ENCODE results near the gene CDH22.

The CDH22 gene

DNA sequence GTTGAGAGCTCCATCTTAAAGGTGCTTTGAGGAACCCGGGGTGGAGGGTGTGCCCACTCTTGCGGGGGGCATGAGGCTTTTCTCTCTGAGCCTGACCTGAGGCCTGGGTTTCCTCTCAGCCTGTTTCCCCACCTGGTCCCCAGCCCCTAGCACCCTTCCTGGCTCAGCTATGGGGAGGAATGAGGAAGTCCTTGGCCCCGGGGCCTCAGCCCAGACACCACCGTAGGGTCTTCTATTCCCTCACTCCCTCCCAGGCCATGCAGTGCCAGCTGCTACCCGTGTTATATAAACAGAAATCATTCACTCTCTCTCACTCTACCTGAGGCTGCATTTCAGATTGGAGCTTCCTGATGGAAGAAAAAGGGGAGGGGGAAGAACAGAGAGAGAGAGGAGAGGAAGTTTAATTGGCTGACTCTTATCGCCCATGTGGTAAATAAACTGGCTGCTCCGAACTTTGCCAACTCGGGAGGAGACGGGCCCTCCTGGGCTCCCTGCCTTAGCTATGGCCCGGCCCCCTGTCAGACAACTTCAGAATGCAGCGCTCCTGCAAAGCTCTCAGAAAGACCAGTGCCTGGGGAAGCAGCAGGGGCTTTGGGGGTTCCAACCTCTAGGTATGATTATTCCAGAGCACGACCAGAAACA is 2.8 kb downstream of the CDH22 start:
- H3K9me3 Mint-ChIP-seq: no peaks in the 10 kb centered on the region
- peaks cover 51% of the 10 kb centered on the region for H3K27me3 Mint-ChIP-seq (ENCODE audit: low read depth)
- H3K36me3 Mint-ChIP-seq (ENCODE audit: low read depth): no peaks in the 10 kb centered on the region
- H3K4me1 Mint-ChIP-seq (ENCODE audit: low read depth): peaks cover 5% of the 10 kb centered on the region
- no peak overlapping the region for H3K27ac Mint-ChIP-seq
- no peak overlapping the region for H3K4me3 Mint-ChIP-seq
- no peak for DNase-seq (ENCODE audit: low spot score)

DNA sequence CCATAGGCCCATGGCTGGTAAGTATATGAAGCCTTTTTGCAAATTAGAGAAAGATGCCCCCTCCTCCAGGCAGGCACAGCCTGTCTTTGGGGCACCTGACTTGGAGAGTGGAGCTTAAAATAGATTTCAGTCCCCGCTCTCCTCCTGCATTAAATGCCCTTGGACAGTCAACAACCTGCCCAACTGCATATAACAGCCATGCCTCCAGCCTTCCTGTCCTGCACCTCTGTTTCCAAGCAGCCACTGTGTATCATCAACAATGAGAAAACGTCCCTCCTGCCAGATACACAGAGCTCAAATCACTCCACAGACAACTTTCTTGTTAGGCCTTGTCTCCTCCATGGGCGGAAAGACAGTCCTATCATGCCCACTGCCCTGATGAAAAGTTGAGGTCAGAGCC is 3.4 kb downstream of the CDH22 start:
- H3K4me3 Mint-ChIP-seq: no peak overlapping the region
- no peaks in the 10 kb centered on the region for H3K36me3 Mint-ChIP-seq (ENCODE audit: low read depth)
- no peak overlapping the region for H3K27ac Mint-ChIP-seq
- no peaks in the 10 kb centered on the region for H3K9me3 Mint-ChIP-seq
- no peak for DNase-seq (ENCODE audit: low spot score)
- H3K4me1 Mint-ChIP-seq (ENCODE audit: low read depth): peaks cover 5% of the 10 kb centered on the region
- peaks cover 45% of the 10 kb centered on the region for H3K27me3 Mint-ChIP-seq (ENCODE audit: low read depth)

- peaks cover 5% of the 10 kb centered on the region for H3K4me1 Mint-ChIP-seq (ENCODE audit: low read depth)
- no peaks in the 10 kb centered on the region for H3K9me3 Mint-ChIP-seq
- H3K4me3 Mint-ChIP-seq: no peak overlapping the region
- H3K36me3 Mint-ChIP-seq (ENCODE audit: low read depth): no peaks in the 10 kb centered on the region
- peaks cover 40% of the 10 kb centered on the region for H3K27me3 Mint-ChIP-seq (ENCODE audit: low read depth)
- no peak for DNase-seq (ENCODE audit: low spot score)
- H3K27ac Mint-ChIP-seq: no peak overlapping the region
Measured at GRCh38 chr20:46304361-46304760, 3.9 kb downstream of the CDH22 start.

GRCh38 chr20:46303176-46303956 is 4.9 kb downstream of the CDH22 start:
- DNase-seq (ENCODE audit: low spot score): no peak
- H3K4me3 Mint-ChIP-seq: no peak overlapping the region
- H3K9me3 Mint-ChIP-seq: no peaks in the 10 kb centered on the region
- no peak overlapping the region for H3K27ac Mint-ChIP-seq
- peaks cover 35% of the 10 kb centered on the region for H3K27me3 Mint-ChIP-seq (ENCODE audit: low read depth)
- no peaks in the 10 kb centered on the region for H3K36me3 Mint-ChIP-seq (ENCODE audit: low read depth)
- peaks cover 3% of the 10 kb centered on the region for H3K4me1 Mint-ChIP-seq (ENCODE audit: low read depth)

DNA sequence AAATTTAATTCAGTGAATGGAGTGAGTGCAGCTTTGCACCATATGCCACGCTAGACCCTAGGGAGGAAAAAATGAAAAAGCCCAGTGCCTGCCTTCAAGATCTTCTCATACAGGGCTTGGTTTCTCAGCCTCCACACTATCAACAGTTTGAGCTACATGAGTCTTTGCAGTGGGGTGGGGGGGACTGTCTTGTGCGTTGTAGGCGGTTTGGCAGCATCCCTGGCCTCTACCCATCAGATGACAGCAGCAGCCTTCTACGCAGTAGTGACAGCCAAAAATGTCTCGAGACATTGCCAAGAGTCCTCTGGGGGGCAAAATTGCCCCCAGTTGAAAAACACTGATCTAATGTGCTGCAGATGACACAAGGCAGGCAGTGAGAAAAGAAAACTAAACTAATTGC is 6.2 kb downstream of the CDH22 start:
- Mint-ChIP-seq H3K4me3 (no peak overlapping the region), H3K9me3 (no peaks in the 10 kb centered on the region), H3K27ac (no peak overlapping the region), H3K4me1 (ENCODE audit: low read depth) (peaks cover 3% of the 10 kb centered on the region), H3K36me3 (ENCODE audit: low read depth) (no peaks in the 10 kb centered on the region), H3K27me3 (ENCODE audit: low read depth) (peaks cover 33% of the 10 kb centered on the region)
- no peak for DNase-seq (ENCODE audit: low spot score)

- Mint-ChIP-seq H3K4me3 (no peak overlapping the region), H3K4me1 (ENCODE audit: low read depth) (no peaks in the 10 kb centered on the region), H3K36me3 (ENCODE audit: low read depth) (no peaks in the 10 kb centered on the region), H3K27me3 (ENCODE audit: low read depth) (peaks cover 18% of the 10 kb centered on the region), H3K9me3 (no peaks in the 10 kb centered on the region), H3K27ac (no peak overlapping the region)
- DNase-seq (ENCODE audit: low spot score): no peak
Measured at GRCh38 chr20:46300281-46300680, 8.0 kb downstream of the CDH22 start.

- H3K27ac Mint-ChIP-seq: no peak overlapping the region
- H3K9me3 Mint-ChIP-seq: no peaks in the 10 kb centered on the region
- H3K27me3 Mint-ChIP-seq (ENCODE audit: low read depth): peaks cover 13% of the 10 kb centered on the region
- DNase-seq (ENCODE audit: low spot score): no peak
- H3K4me3 Mint-ChIP-seq: no peak overlapping the region
- H3K36me3 Mint-ChIP-seq (ENCODE audit: low read depth): no peaks in the 10 kb centered on the region
- no peaks in the 10 kb centered on the region for H3K4me1 Mint-ChIP-seq (ENCODE audit: low read depth)
Measured at GRCh38 chr20:46299078-46299477, 9.2 kb downstream of the CDH22 start.

DNA sequence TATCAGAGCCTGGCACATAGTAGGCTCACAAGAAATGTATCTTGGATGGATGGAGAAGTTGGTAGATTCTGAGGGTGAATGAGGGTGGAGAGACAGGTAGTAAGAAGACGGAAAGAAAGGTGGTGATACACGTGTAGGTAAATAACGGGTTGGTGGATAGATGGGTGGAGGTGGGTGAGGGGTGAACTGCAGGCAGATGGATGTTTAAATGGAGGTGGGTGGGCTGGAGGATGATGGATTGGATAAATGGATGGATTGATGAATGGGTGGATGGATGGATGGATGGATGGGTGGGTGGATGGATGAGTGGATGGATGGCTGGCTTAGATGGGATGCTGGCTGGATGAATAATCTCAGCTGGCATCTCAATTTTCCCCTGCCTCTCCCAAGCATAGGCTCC is 9.9 kb downstream of the CDH22 start:
- DNase-seq (ENCODE audit: low spot score): no peak
- Mint-ChIP-seq H3K27ac (no peak overlapping the region), H3K9me3 (no peaks in the 10 kb centered on the region), H3K27me3 (ENCODE audit: low read depth) (peaks cover 8% of the 10 kb centered on the region), H3K36me3 (ENCODE audit: low read depth) (no peaks in the 10 kb centered on the region), H3K4me3 (no peak overlapping the region), H3K4me1 (ENCODE audit: low read depth) (no peaks in the 10 kb centered on the region)

GRCh38 chr20:46296526-46297250 is 11.6 kb downstream of the CDH22 start:
- H3K4me3 Mint-ChIP-seq: no peak overlapping the region
- H3K4me1 Mint-ChIP-seq (ENCODE audit: low read depth): no peaks in the 10 kb centered on the region
- no peak for DNase-seq (ENCODE audit: low spot score)
- no peaks in the 10 kb centered on the region for H3K36me3 Mint-ChIP-seq (ENCODE audit: low read depth)
- H3K27me3 Mint-ChIP-seq (ENCODE audit: low read depth): peaks cover 8% of the 10 kb centered on the region
- no peaks in the 10 kb centered on the region for H3K9me3 Mint-ChIP-seq
- H3K27ac Mint-ChIP-seq: no peak overlapping the region

DNA sequence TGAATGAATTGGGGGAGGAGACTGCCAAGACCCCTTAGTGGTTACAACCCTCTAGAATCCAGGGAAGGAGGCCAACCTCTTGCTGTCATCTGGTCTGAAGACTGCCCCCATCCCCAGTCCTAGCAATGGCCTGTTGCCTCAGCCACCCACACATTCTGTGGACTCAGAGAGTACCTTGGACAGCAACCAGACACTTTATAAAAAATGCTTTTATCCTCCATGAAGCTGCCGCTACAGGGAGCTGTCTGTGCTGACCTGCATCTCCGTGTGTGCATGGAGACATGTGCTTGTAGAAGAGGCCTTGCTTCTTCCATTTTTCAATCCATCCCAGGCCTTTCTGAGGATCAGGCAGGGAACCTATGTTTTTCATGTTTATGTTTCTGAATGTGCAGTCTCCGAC is 15.2 kb downstream of the CDH22 start:
- Mint-ChIP-seq H3K27ac (no peak overlapping the region), H3K36me3 (ENCODE audit: low read depth) (no peaks in the 10 kb centered on the region), H3K4me1 (ENCODE audit: low read depth) (no peaks in the 10 kb centered on the region), H3K4me3 (no peak overlapping the region), H3K9me3 (no peaks in the 10 kb centered on the region), H3K27me3 (ENCODE audit: low read depth) (peaks cover 6% of the 10 kb centered on the region)
- DNase-seq (ENCODE audit: low spot score): no peak

DNA sequence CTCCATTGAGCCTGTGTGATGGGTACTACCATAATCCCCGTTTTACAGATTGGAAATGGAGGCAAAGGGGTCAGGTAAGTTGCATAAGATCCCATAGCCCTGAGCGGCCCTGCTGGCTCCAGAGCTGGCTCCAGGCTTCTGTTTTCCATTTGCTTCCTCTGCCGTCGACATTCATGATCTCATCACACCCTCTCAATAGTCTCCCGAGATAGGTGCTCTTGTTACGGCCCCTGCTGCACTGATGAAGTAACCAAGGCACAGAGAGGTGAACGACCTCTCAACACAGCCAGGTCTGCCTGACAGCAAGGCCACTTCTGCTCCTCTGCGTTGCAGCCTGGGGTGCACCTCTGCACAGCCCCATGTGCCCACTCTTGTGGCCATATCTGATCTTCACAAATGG is 16.9 kb downstream of the CDH22 start:
- H3K27ac Mint-ChIP-seq: no peak overlapping the region
- H3K4me1 Mint-ChIP-seq (ENCODE audit: low read depth): no peaks in the 10 kb centered on the region
- no peak overlapping the region for H3K4me3 Mint-ChIP-seq
- peaks cover 6% of the 10 kb centered on the region for H3K27me3 Mint-ChIP-seq (ENCODE audit: low read depth)
- H3K36me3 Mint-ChIP-seq (ENCODE audit: low read depth): no peaks in the 10 kb centered on the region
- DNase-seq (ENCODE audit: low spot score): no peak
- no peaks in the 10 kb centered on the region for H3K9me3 Mint-ChIP-seq

DNA sequence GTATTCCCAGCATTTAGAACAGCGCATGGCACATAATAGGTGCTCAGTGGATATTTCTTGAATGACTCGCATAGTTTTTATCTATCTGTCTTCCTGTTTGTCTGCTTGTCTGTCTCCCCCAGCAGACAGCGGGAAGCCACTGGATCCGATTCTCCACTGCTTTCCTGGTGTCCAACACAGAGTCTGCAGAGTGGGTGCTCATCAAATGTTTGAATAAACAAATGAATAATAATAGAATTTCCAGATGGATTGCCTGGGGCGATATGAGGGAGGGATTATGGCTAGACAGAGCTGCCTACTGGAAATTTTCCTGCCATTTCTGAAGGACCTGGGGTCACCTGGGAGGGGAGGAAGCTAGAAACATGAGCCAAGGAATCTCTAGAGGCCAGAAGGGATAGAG is 18.9 kb downstream of the CDH22 start:
- Mint-ChIP-seq H3K27me3 (ENCODE audit: low read depth) (peaks cover 2% of the 10 kb centered on the region), H3K4me1 (ENCODE audit: low read depth) (no peaks in the 10 kb centered on the region), H3K9me3 (no peaks in the 10 kb centered on the region), H3K27ac (no peak overlapping the region), H3K4me3 (no peak overlapping the region), H3K36me3 (ENCODE audit: low read depth) (no peaks in the 10 kb centered on the region)
- DNase-seq (ENCODE audit: low spot score): no peak

DNA sequence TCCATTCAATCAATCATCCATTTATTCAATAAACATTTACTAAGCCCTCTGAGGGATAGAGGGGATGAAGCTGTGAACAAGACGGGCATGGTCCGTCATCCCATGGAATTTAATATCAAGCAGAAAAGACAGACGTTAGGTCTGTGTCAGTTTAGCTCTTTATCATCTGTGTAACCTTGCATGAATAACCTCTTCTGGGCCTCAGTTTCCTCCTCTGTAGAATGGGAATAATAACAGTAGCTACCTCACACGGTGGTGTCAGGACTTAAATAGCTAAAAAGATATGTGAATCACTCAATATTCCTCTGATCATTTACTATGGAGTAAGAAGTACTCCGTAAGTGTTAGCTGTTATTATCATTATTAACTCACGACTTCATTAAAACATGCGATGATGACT is 21.3 kb downstream of the CDH22 start:
- Mint-ChIP-seq H3K4me1 (ENCODE audit: low read depth) (no peaks in the 10 kb centered on the region), H3K27ac (no peak overlapping the region), H3K9me3 (no peaks in the 10 kb centered on the region), H3K27me3 (ENCODE audit: low read depth) (peaks cover 10% of the 10 kb centered on the region), H3K4me3 (no peak overlapping the region), H3K36me3 (ENCODE audit: low read depth) (no peaks in the 10 kb centered on the region)
- DNase-seq (ENCODE audit: low spot score): no peak

- no peaks in the 10 kb centered on the region for H3K36me3 Mint-ChIP-seq (ENCODE audit: low read depth)
- no peaks in the 10 kb centered on the region for H3K4me1 Mint-ChIP-seq (ENCODE audit: low read depth)
- no peak overlapping the region for H3K27ac Mint-ChIP-seq
- H3K4me3 Mint-ChIP-seq: no peak overlapping the region
- DNase-seq (ENCODE audit: low spot score): no peak
- peaks cover 10% of the 10 kb centered on the region for H3K27me3 Mint-ChIP-seq (ENCODE audit: low read depth)
- no peaks in the 10 kb centered on the region for H3K9me3 Mint-ChIP-seq
Measured at GRCh38 chr20:46286382-46286781, 21.9 kb downstream of the CDH22 start.
